HG03571 (cell line): ENCODE results near the gene CPLANE2.
"Not testable (repeated sequence)": the region's sequence is repeated elsewhere in the genome, so short reads cannot be mapped to it uniquely, and the experiment has no call there.

ENCODE experiments used
- ATAC-seq: cut with Tn5 transposase; IDR thresholded peaks from one replicate; pipeline ENCODE4 v1.9.1; 2021; ENCODE audit not compliant: unreplicated experiment

CPLANE2 gene

DNA sequence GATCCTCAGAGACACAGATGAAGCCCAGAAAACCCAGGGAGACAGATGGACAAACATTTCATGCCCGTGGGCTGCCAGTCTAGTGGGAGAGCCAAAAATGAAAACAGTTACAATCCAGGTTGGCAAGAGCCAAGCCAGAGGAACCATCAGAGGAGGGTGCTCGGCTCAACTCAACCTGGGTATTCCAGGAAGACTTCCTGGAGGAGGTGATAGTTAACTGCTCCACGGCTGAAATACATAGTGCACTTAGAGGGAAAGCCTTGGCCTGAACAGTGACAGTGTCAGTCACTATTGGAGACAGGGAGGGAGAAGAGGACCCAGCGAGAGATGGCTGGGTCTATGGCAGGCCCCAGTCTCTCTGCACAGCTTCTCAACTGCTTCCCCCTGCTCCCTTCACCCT, 26.4 kb downstream of the CPLANE2 start:
- no peak for ATAC-seq

GRCh38 chr1:16209847-16210407, 27.1 kb downstream of the CPLANE2 start:
- no peak for ATAC-seq

DNA sequence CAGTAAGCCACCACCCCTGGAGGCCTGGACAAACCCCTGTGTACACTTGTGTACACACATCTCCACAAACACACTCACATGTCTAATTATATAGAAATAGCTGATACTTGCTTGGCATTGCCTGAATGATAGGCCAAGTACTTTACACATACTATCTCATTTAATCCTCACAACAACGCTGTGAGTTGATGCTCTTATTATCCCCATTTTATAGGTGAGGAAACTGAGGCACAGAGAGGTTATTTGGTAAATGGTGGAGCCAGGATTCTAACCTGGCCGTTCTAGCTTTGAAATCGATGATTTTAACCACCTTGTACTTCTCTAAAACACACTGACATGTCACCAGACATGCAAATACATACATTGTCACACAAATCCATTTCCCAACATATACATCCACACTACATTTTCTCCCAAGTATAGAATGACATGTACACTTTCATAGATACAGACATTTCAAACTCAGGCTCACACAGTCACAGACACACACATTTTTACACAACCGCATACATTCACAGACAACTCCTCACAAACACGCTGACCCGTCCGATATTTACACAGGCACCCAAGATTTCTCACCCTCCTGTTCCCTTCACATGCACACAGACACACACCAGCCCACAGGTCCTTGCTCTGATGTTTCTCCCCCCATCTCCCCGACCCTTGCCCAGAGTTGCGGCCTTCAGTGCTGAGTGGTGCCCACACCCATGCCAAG, 27.7 kb downstream of the CPLANE2 start:
- ATAC-seq = no peak

DNA sequence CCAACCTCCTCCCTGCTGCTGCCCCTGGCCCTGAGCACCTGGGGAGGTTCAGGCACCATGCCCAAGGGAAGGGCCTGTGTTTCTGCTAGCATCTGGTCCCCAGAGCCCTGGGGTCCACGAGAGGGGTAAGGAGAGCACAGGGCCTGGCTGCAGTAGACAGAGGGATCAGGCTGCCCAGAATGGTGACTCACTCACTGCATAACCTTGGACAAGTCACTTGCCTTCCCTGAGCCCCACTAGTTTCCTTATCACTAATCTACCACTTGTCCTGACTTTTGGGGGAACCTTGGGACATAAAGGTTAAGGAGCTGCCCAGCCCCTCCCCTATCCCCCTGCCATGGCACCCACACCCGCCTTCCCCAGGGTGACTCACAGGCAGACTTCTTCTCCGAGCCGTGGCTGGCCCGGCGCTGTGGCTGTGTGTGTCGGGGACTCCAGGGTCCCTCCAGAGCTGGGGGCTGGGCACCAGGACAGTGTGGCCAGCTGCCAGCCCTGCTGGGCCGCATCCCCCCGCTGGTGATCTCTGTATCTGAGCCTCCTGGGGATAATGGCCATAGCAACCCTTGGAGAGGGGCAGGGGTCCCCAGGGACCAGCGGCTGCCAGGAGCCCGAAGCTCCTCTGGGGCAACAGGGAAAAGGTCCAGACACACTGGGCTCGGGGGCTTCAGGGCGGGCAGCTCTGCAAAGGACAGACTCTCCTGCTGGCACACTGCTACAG, 28.6 kb downstream of the CPLANE2 start:
- no peak for ATAC-seq

GRCh38 chr1:16207318-16208269, 29.4 kb downstream of the CPLANE2 start:
- ATAC-seq = no peak

DNA sequence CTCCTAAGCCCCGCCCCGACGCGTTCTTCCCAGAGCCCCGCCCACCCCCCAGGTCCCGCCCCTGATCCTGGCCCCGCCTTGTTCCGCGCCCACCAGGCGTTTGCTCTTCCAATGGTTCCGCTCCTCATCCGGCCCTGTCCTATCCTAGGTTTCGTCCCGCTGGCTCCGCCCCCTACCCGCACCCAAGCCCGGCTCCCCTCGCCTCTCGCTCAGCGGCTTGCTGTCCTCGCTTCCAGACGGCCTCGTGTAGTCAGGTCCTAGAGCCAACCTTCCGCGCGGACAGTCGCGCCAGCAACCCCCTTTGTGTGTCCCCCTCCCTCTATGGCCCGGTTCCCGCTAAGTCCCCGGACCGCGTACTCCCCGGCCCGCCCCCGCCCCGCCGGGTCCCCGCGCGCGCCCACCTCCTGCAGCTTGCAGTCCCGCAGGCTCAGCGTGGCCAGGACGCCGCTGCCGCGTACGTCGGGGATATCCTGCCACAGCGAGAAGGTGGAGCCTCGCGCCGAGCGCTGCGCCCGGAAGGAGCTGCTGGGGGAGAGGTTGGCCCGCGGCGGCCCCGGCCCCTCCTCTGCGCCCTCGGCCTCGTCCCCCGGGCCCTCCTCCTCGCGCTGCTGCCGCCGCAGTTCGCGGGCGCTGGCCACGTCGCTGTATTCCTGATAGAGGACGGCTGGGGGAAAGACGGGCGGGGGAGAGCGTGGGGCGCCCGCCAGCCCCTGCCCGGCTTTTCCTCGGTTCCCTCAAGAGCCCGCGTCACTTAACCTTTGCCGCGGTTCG, 30.3 kb downstream of the CPLANE2 start:
- peak; percentile 67 for ATAC-seq

GRCh38 chr1:16205891-16206546, 31.0 kb downstream of the CPLANE2 start:
- ATAC-seq = no peak

- no peak for ATAC-seq
Observed at GRCh38 chr1:16205334-16205671, 31.7 kb downstream of the CPLANE2 start.

DNA sequence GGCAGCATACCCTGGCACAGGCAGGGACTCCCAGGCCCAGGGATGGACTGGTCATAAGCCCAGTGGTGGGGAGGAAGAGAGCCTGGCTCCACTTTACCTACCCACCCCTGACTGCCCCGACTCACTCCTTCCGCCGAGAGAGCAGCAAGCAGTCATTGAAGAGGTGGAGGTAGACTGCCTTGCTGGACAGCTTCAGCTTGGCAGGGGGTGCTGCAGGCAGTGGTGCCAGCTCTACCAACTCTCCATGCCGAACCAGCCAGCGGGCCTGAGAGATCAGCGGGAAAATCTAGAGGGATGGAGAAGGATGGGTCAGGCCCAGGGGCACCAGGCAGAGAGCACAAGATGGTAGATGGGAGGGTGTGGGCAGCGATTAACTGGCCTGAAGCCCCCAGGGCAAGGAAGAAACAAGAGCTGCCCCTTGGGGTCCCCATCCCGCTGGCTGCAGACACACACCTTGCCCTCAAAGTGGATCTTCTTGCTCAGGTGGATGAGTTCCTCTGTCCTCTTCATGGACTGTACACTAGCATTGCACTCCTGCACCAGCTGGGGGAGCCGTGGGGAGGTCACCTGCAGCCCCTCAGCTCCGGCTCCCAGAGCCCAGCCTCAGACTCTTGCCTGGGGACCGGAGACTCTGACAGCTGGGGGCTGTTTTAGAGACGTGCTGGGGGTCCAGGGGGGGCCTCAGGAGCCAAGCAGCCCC, 32.2 kb downstream of the CPLANE2 start:
- ATAC-seq = no peak

DNA sequence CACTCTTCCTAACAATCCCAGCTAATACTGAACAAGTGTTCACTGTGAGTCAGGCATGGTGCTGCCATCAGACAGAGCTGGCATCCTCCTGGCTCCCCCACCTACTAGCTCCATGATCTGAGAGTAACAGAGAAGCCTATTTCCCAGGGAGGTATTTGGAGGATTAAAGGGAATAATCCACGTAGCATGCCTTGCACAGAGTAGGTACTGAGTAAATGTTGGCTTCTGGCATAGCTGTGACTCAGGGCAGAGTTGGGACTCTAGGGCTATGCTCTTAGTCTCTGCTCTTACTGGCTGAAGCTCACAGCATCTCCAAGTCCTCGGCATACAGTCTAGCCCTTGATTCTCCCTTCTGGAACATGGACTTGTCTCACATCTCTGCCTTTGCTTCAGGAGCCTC, 32.8 kb downstream of the CPLANE2 start:
- no peak for ATAC-seq

GRCh38 chr1:16203550-16203949, 33.4 kb downstream of the CPLANE2 start:
- ATAC-seq = no peak

DNA sequence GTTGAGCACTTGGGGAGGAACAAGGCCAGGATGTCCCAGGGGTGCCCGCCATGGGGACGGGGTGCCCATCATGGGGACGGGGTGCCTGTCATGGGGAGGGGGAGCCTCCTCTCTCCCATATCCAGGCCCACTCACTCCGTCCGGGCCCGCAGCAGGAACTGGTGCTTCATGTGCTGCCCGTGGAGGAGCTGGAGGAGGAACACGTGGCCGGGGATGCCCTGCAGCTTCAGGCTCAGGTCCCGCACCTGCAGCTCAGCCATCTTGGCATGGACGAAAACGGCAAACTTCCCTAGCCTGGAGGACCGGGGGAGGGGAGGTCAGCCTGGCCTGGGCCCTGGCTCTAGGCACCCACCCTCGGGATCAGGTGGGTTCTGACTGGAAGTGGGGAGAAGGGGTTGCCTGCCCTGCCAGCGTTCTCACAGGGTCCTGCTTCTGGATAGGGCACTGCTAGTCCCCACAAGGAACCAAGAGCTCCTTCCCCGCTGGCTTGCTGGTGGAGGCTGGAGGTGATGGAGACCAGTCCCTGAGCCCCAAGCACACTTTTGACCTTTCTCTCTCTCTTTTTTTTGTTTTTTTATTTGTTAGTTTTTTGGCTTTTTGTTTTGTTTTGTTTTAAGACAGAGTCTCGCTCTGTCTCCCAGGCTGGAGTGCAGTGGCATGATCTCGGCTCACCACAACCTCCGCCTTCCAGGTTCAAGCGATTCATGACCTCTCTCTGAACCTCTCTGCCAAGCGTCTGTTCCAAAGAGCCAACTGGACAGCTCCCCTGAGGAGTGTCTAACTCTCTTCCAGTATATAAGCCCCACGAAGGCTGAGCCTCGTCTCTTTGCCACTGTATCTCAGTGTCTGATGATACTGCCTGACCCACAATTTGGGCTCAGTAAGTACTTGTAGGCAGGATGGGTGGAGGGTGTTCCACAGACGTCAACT, 34.4 kb downstream of the CPLANE2 start:
- ATAC-seq = no peak

GRCh38 chr1:16199700-16200099, 37.3 kb downstream of the CPLANE2 start:
- ATAC-seq = no peak

- ATAC-seq = no peak
Observed at GRCh38 chr1:16199157-16199501, 37.9 kb downstream of the CPLANE2 start.

DNA sequence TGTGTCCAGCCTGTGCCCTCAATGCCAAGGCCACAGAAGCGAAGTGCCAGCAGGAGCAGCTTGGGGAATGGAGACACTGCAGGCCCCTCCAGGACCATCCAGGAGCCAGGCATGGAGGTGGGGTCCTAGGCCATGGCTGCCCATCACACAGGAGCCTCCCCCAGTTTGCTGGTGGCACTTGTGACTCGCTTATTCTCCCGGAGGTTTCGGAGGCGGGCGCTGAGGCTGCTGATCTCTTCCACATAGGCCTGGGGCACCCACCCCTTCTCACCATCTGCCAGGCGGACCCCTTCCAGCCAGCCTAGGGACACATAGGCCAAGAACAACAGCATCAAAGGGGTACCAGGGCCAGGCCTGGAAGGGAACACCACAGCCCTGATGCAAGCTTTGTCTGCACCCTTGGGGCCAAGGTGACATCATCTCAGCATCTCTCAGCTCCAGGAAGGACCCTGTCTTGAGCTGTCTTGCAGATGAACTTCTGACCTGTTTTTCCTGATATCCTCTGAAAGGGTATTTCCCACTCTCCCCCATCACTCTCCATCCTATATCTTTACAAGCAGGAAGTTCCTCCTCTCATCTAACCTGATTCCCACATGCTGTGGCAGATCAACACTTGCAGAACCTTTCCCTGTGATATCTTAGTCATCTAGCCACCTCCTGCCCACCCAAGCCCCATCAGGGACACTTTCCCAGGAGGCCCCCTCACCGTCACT, 38.4 kb downstream of the CPLANE2 start:
- no peak for ATAC-seq

- no peak for ATAC-seq
Observed at GRCh38 chr1:16196874-16197273, 40.1 kb downstream of the CPLANE2 start.

DNA sequence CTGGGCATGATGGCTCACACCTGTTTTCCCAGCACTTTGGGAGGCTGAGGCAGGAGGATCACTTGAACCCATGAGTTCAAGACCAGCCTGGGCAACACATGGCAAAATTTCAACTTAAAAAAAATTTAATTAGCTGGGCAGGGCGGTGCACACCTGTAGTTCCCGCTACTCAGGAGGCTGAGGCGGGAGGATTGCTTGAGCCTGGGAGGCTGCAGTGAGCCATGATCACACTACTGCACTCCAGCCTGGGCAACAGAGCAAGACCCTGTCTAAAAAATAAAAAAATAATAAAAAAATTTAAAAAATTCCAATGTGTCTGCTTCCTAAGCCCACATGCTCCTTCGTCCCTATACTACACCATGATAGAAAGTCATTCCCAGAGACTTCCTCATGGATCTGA, 40.8 kb downstream of the CPLANE2 start:
- not testable (repeated sequence) for ATAC-seq

DNA sequence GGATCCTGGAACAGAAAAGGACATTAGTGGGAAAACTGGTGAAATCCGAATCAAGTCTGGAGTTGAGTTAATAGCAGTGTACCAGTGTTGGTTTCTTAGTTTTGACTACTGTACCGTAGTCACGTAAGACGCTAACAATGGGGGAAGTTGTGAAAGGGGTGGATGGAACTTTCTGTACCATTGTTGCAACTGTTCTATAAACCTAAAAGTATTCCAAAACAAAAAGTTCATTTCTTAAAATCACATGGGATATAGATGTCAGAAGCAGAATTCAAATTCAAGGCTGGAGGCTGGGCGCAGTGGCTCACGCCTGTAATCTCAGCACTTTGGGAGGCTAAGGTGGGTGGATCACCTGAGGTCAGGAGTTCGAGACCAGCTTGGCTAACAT, 41.5 kb downstream of the CPLANE2 start:
- no peak for ATAC-seq
